Measurements from ENCODE around the gene UNKL.

UNKL gene

GRCh38 chr16:1454561-1454960 is 40.1 kb upstream of the UNKL start:
- no peaks in the 10 kb centered on the region for H3K4me1 ChIP-seq (ENCODE audit: control insufficient read depth in 1 of 2, insufficient read depth in 2 of 2, low read length in 2 of 2)
- no peak overlapping the region for H3K4me3 ChIP-seq (ENCODE audit: low read depth in 1 of 2, low read length in 2 of 2)
- H3K27ac ChIP-seq (ENCODE audit: low read depth, low read length): no peak overlapping the region
- H3K27me3 ChIP-seq (ENCODE audit: control insufficient read depth in 1 of 2, insufficient read depth in 2 of 2, low read length in 2 of 2): no peaks in the 10 kb centered on the region
- no peaks in the 10 kb centered on the region for H3K9me3 ChIP-seq (ENCODE audit: control insufficient read depth in 1 of 2, low read length in 2 of 2)
- H3K36me3 ChIP-seq (ENCODE audit: control insufficient read depth in 1 of 2, insufficient read depth in 2 of 2, low read length in 2 of 2): peaks cover 19 to 57% of the 10 kb centered on the region in 2 donors
- no peak overlapping the region for H3K9ac ChIP-seq (ENCODE audit: low read depth in 1 of 2, low read length in 2 of 2)

GRCh38 chr16:1453316-1453715 is 38.8 kb upstream of the UNKL start:
- H3K36me3 ChIP-seq (ENCODE audit: control insufficient read depth in 1 of 2, insufficient read depth in 2 of 2, low read length in 2 of 2): peaks cover 13 to 59% of the 10 kb centered on the region in 2 donors
- no peak overlapping the region for H3K4me3 ChIP-seq (ENCODE audit: low read depth in 1 of 2, low read length in 2 of 2)
- H3K9me3 ChIP-seq (ENCODE audit: control insufficient read depth in 1 of 2, low read length in 2 of 2): no peaks in the 10 kb centered on the region
- no peaks in the 10 kb centered on the region for H3K4me1 ChIP-seq (ENCODE audit: control insufficient read depth in 1 of 2, insufficient read depth in 2 of 2, low read length in 2 of 2)
- H3K9ac ChIP-seq (ENCODE audit: low read depth in 1 of 2, low read length in 2 of 2): no peak overlapping the region
- no peak overlapping the region for H3K27ac ChIP-seq (ENCODE audit: low read depth, low read length)
- no peaks in the 10 kb centered on the region for H3K27me3 ChIP-seq (ENCODE audit: control insufficient read depth in 1 of 2, insufficient read depth in 2 of 2, low read length in 2 of 2)

- Histone ChIP-seq H3K9me3 (ENCODE audit: control insufficient read depth in 1 of 2, low read length in 2 of 2) (no peaks in the 10 kb centered on the region), H3K27ac (ENCODE audit: low read depth, low read length) (no peak overlapping the region), H3K9ac (ENCODE audit: low read depth in 1 of 2, low read length in 2 of 2) (no peak overlapping the region), H3K27me3 (ENCODE audit: control insufficient read depth in 1 of 2, insufficient read depth in 2 of 2, low read length in 2 of 2) (no peaks in the 10 kb centered on the region), H3K4me3 (ENCODE audit: low read depth in 1 of 2, low read length in 2 of 2) (no peak overlapping the region), H3K4me1 (ENCODE audit: control insufficient read depth in 1 of 2, insufficient read depth in 2 of 2, low read length in 2 of 2) (no peaks in the 10 kb centered on the region), H3K36me3 (ENCODE audit: control insufficient read depth in 1 of 2, insufficient read depth in 2 of 2, low read length in 2 of 2) (peaks cover 12 to 62% of the 10 kb centered on the region in 2 donors)
These were observed 38.0 kb upstream of the UNKL start for GRCh38 chr16:1452530-1452929.

- no peak overlapping the region for H3K9ac ChIP-seq (ENCODE audit: low read depth in 1 of 2, low read length in 2 of 2)
- H3K4me1 ChIP-seq (ENCODE audit: control insufficient read depth in 1 of 2, insufficient read depth in 2 of 2, low read length in 2 of 2): no peaks in the 10 kb centered on the region
- H3K4me3 ChIP-seq (ENCODE audit: low read depth in 1 of 2, low read length in 2 of 2): no peak overlapping the region
- H3K9me3 ChIP-seq (ENCODE audit: control insufficient read depth in 1 of 2, low read length in 2 of 2): no peaks in the 10 kb centered on the region
- H3K36me3 ChIP-seq (ENCODE audit: control insufficient read depth in 1 of 2, insufficient read depth in 2 of 2, low read length in 2 of 2): peaks cover 12 to 65% of the 10 kb centered on the region in 2 donors
- no peaks in the 10 kb centered on the region for H3K27me3 ChIP-seq (ENCODE audit: control insufficient read depth in 1 of 2, insufficient read depth in 2 of 2, low read length in 2 of 2)
- H3K27ac ChIP-seq (ENCODE audit: low read depth, low read length): no peak overlapping the region
These were observed 37.3 kb upstream of the UNKL start for GRCh38 chr16:1451702-1452392.

GRCh38 chr16:1450841-1451240 is 36.3 kb upstream of the UNKL start:
- no peaks in the 10 kb centered on the region for H3K27me3 ChIP-seq (ENCODE audit: control insufficient read depth in 1 of 2, insufficient read depth in 2 of 2, low read length in 2 of 2)
- H3K9me3 ChIP-seq (ENCODE audit: control insufficient read depth in 1 of 2, low read length in 2 of 2): no peaks in the 10 kb centered on the region
- H3K36me3 ChIP-seq (ENCODE audit: control insufficient read depth in 1 of 2, insufficient read depth in 2 of 2, low read length in 2 of 2): peaks cover 12 to 70% of the 10 kb centered on the region in 2 donors
- no peak overlapping the region for H3K27ac ChIP-seq (ENCODE audit: low read depth, low read length)
- no peaks in the 10 kb centered on the region for H3K4me1 ChIP-seq (ENCODE audit: control insufficient read depth in 1 of 2, insufficient read depth in 2 of 2, low read length in 2 of 2)
- H3K4me3 ChIP-seq (ENCODE audit: low read depth in 1 of 2, low read length in 2 of 2): no peak overlapping the region
- H3K9ac ChIP-seq (ENCODE audit: low read depth in 1 of 2, low read length in 2 of 2): no peak overlapping the region

GRCh38 chr16:1450218-1450617 is 35.7 kb upstream of the UNKL start:
- Histone ChIP-seq H3K36me3 (ENCODE audit: control insufficient read depth in 1 of 2, insufficient read depth in 2 of 2, low read length in 2 of 2) (peaks cover 12 to 66% of the 10 kb centered on the region in 2 donors), H3K9ac (ENCODE audit: low read depth in 1 of 2, low read length in 2 of 2) (no peak overlapping the region), H3K27me3 (ENCODE audit: control insufficient read depth in 1 of 2, insufficient read depth in 2 of 2, low read length in 2 of 2) (no peaks in the 10 kb centered on the region), H3K4me1 (ENCODE audit: control insufficient read depth in 1 of 2, insufficient read depth in 2 of 2, low read length in 2 of 2) (no peaks in the 10 kb centered on the region), H3K27ac (ENCODE audit: low read depth, low read length) (no peak overlapping the region), H3K9me3 (ENCODE audit: control insufficient read depth in 1 of 2, low read length in 2 of 2) (no peaks in the 10 kb centered on the region), H3K4me3 (ENCODE audit: low read depth in 1 of 2, low read length in 2 of 2) (no peak overlapping the region)

- H3K9ac ChIP-seq (ENCODE audit: low read depth in 1 of 2, low read length in 2 of 2): no peak overlapping the region
- H3K27ac ChIP-seq (ENCODE audit: low read depth, low read length): no peak overlapping the region
- no peaks in the 10 kb centered on the region for H3K4me1 ChIP-seq (ENCODE audit: control insufficient read depth in 1 of 2, insufficient read depth in 2 of 2, low read length in 2 of 2)
- H3K4me3 ChIP-seq (ENCODE audit: low read depth in 1 of 2, low read length in 2 of 2): no peak overlapping the region
- no peaks in the 10 kb centered on the region for H3K9me3 ChIP-seq (ENCODE audit: control insufficient read depth in 1 of 2, low read length in 2 of 2)
- H3K27me3 ChIP-seq (ENCODE audit: control insufficient read depth in 1 of 2, insufficient read depth in 2 of 2, low read length in 2 of 2): no peaks in the 10 kb centered on the region
- H3K36me3 ChIP-seq (ENCODE audit: control insufficient read depth in 1 of 2, insufficient read depth in 2 of 2, low read length in 2 of 2): peaks cover 11 to 61% of the 10 kb centered on the region in 2 donors
These were observed 34.8 kb upstream of the UNKL start for GRCh38 chr16:1449201-1449788.

GRCh38 chr16:1448536-1449116 is 34.1 kb upstream of the UNKL start:
- Histone ChIP-seq H3K9me3 (ENCODE audit: control insufficient read depth in 1 of 2, low read length in 2 of 2) (no peaks in the 10 kb centered on the region), H3K36me3 (ENCODE audit: control insufficient read depth in 1 of 2, insufficient read depth in 2 of 2, low read length in 2 of 2) (peaks cover 8 to 56% of the 10 kb centered on the region in 2 donors), H3K4me1 (ENCODE audit: control insufficient read depth in 1 of 2, insufficient read depth in 2 of 2, low read length in 2 of 2) (no peaks in the 10 kb centered on the region), H3K27me3 (ENCODE audit: control insufficient read depth in 1 of 2, insufficient read depth in 2 of 2, low read length in 2 of 2) (no peaks in the 10 kb centered on the region), H3K27ac (ENCODE audit: low read depth, low read length) (no peak overlapping the region), H3K9ac (ENCODE audit: low read depth in 1 of 2, low read length in 2 of 2) (no peak overlapping the region), H3K4me3 (ENCODE audit: low read depth in 1 of 2, low read length in 2 of 2) (no peak overlapping the region)

- H3K4me1 ChIP-seq (ENCODE audit: control insufficient read depth in 1 of 2, insufficient read depth in 2 of 2, low read length in 2 of 2): no peaks in the 10 kb centered on the region
- no peak overlapping the region for H3K27ac ChIP-seq (ENCODE audit: low read depth, low read length)
- H3K36me3 ChIP-seq (ENCODE audit: control insufficient read depth in 1 of 2, insufficient read depth in 2 of 2, low read length in 2 of 2): peaks cover 5 to 51% of the 10 kb centered on the region in 2 donors
- H3K9me3 ChIP-seq (ENCODE audit: control insufficient read depth in 1 of 2, low read length in 2 of 2): no peaks in the 10 kb centered on the region
- H3K9ac ChIP-seq (ENCODE audit: low read depth in 1 of 2, low read length in 2 of 2): no peak overlapping the region
- H3K27me3 ChIP-seq (ENCODE audit: control insufficient read depth in 1 of 2, insufficient read depth in 2 of 2, low read length in 2 of 2): no peaks in the 10 kb centered on the region
- no peak overlapping the region for H3K4me3 ChIP-seq (ENCODE audit: low read depth in 1 of 2, low read length in 2 of 2)
These were observed 33.5 kb upstream of the UNKL start for GRCh38 chr16:1447965-1448364.

- no peak overlapping the region for H3K4me3 ChIP-seq (ENCODE audit: low read depth in 1 of 2, low read length in 2 of 2)
- H3K4me1 ChIP-seq (ENCODE audit: control insufficient read depth in 1 of 2, insufficient read depth in 2 of 2, low read length in 2 of 2): no peaks in the 10 kb centered on the region
- H3K27ac ChIP-seq (ENCODE audit: low read depth, low read length): no peak overlapping the region
- no peaks in the 10 kb centered on the region for H3K27me3 ChIP-seq (ENCODE audit: control insufficient read depth in 1 of 2, insufficient read depth in 2 of 2, low read length in 2 of 2)
- peaks cover 2 to 36% of the 10 kb centered on the region in 2 donors for H3K36me3 ChIP-seq (ENCODE audit: control insufficient read depth in 1 of 2, insufficient read depth in 2 of 2, low read length in 2 of 2)
- no peak overlapping the region for H3K9ac ChIP-seq (ENCODE audit: low read depth in 1 of 2, low read length in 2 of 2)
- H3K9me3 ChIP-seq (ENCODE audit: control insufficient read depth in 1 of 2, low read length in 2 of 2): no peaks in the 10 kb centered on the region
These were observed 32.0 kb upstream of the UNKL start for GRCh38 chr16:1446296-1447080.
